Measurements from ENCODE around the gene ABI1. TPM values are rescaled to one million over a fixed set of nuclear protein-coding genes. Genes with fewer than 3 reads are reported as not detected.

Gene ABI1
- total and polyA plus RNA-seq, 9 of the 15 experiments (the other 6 are each of a cell fraction or from before 2014, with no cell fraction given) = 22.1 to 52.3 (median 39.0) TPM

GRCh38 chr10:26777686-26778085, 83.1 kb downstream of the ABI1 start:
- POLR2A ChIA-PET = interaction anchor here (0.6 kb wide), 1 partner anchor 16 kb away, joined by 3 read pairs; no protein-coding TSS in a partner anchor
- intact Hi-C loops (cut with micrococcal nuclease) = no loop called here
- BruUV-seq (replicated peaks) = no TSS peak
- TF ChIP-seq GTF2A2 (tag; IDR thresholded peaks at IDR 0.05) = no peak
- no peak for TF ChIP-seq MYNN (IDR thresholded peaks at IDR 0.05)
- no peak for TF ChIP-seq MYNN (CRISPR knock-in tag; IDR thresholded peaks at IDR 0.05)
- TF ChIP-seq SMAD2 (IDR thresholded peaks at IDR 0.05; ENCODE audit: low read depth, low read length) = no peak
- no peak for TF ChIP-seq HOXB6 (CRISPR knock-in tag; IDR thresholded peaks at IDR 0.05; ENCODE audit: borderline replicate concordance)
- TF ChIP-seq, protein P1, sequence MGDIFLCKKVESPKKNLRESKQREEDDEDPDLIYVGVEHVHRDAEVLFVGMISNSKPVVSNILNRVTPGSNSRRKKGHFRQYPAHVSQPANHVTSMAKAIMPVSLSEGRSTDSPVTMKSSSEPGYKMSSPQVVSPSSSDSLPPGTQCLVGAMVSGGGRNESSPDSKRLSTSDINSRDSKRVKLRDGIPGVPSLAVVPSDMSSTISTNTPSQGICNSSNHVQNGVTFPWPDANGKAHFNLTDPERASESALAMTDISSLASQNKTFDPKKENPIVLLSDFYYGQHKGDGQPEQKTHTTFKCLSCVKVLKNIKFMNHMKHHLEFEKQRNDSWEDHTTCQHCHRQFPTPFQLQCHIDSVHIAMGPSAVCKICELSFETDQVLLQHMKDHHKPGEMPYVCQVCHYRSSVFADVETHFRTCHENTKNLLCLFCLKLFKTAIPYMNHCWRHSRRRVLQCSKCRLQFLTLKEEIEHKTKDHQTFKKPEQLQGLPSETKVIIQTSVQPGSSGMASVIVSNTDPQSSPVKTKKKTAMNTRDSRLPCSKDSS (IDR thresholded peaks at IDR 0.05; ENCODE audit: low read depth, partially characterized antibody) = no peak
- no peak for TF ChIP-seq SMARCA4 (IDR thresholded peaks at IDR 0.05)
- no peak for TF ChIP-seq IFI16 (CRISPR knock-in tag; IDR thresholded peaks at IDR 0.05)
- no peak for TF ChIP-seq NUFIP1 (IDR thresholded peaks at IDR 0.05; ENCODE audit: partially characterized antibody)
- no peak for TF ChIP-seq XRCC4 (IDR thresholded peaks at IDR 0.05; ENCODE audit: extremely low read depth, insufficient read depth, insufficient read length)
- no peak for TF ChIP-seq L3MBTL2 (IDR thresholded peaks at IDR 0.05)
- TF ChIP-seq, protein P2, sequence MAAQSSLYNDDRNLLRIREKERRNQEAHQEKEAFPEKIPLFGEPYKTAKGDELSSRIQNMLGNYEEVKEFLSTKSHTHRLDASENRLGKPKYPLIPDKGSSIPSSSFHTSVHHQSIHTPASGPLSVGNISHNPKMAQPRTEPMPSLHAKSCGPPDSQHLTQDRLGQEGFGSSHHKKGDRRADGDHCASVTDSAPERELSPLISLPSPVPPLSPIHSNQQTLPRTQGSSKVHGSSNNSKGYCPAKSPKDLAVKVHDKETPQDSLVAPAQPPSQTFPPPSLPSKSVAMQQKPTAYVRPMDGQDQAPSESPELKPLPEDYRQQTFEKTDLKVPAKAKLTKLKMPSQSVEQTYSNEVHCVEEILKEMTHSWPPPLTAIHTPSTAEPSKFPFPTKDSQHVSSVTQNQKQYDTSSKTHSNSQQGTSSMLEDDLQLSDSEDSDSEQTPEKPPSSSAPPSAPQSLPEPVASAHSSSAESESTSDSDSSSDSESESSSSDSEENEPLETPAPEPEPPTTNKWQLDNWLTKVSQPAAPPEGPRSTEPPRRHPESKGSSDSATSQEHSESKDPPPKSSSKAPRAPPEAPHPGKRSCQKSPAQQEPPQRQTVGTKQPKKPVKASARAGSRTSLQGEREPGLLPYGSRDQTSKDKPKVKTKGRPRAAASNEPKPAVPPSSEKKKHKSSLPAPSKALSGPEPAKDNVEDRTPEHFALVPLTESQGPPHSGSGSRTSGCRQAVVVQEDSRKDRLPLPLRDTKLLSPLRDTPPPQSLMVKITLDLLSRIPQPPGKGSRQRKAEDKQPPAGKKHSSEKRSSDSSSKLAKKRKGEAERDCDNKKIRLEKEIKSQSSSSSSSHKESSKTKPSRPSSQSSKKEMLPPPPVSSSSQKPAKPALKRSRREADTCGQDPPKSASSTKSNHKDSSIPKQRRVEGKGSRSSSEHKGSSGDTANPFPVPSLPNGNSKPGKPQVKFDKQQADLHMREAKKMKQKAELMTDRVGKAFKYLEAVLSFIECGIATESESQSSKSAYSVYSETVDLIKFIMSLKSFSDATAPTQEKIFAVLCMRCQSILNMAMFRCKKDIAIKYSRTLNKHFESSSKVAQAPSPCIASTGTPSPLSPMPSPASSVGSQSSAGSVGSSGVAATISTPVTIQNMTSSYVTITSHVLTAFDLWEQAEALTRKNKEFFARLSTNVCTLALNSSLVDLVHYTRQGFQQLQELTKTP (IDR thresholded peaks at IDR 0.05; ENCODE audit: low read depth in 1 of 2, partially characterized antibody in 2 of 2) = no peak
- TF ChIP-seq TFAM (CRISPR knock-in tag; conservative IDR thresholded peaks at IDR 0.05) = no peak
- no peak for TF ChIP-seq NCOA4 (IDR thresholded peaks at IDR 0.05; ENCODE audit: partially characterized antibody)
- TF ChIP-seq MEIS2 (IDR thresholded peaks at IDR 0.05; ENCODE audit: partially characterized antibody) = no peak
- no peak for TF ChIP-seq BCL6 (CRISPR knock-in tag; IDR thresholded peaks at IDR 0.05)
- TF ChIP-seq CBFB (CRISPR knock-in tag; IDR thresholded peaks at IDR 0.05) = no peak
- no peak for TF ChIP-seq TAF7 (tag; IDR thresholded peaks at IDR 0.05)

More at GRCh38 chr10:26777686-26778085, 83.1 kb downstream of the ABI1 start:
- Histone ChIP-seq H3K4me2 (ENCODE audit: insufficient read depth, low read length) (no peak overlapping the region), H3K9ac (ENCODE audit: insufficient read depth in 1 of 2, low read depth in 2 of 2, low read length in 2 of 2) (no peak overlapping the region), H3K9me3 (replicated peaks; ENCODE audit: control insufficient read depth, insufficient read depth, low read depth, low read length) (no peaks in the 10 kb centered on the region), H3K79me2 (ENCODE audit: control insufficient read depth, insufficient read depth, low read length) (peaks cover 37% of the 10 kb centered on the region), H4K20me1 (replicated peaks; ENCODE audit: control insufficient read depth, insufficient read depth, low read length) (peaks cover 24% of the 10 kb centered on the region), H3K36me3 (ENCODE audit: control insufficient read depth, insufficient read depth, low read length) (no peaks in the 10 kb centered on the region), H3K27ac (ENCODE audit: extremely low read depth, low read depth, low read length) (no peak overlapping the region), H2AFZ (ENCODE audit: low read depth, low read length) (no peak overlapping the region), H3K4me3 (no peak overlapping the region), H3K4me1 (replicated peaks in 1 of 2; ENCODE audit: control insufficient read depth in 2 of 2, insufficient read depth in 2 of 2, low read length in 2 of 2) (peaks cover 0 to 15% of the 10 kb centered on the region in 2 experiments; a peak in 3 of 5 replicates), H3K27me3 (ENCODE audit: control insufficient read depth in 2 of 2, insufficient read depth in 2 of 2, low read length in 2 of 2) (no peaks in the 10 kb centered on the region), H3K9me1 (ENCODE audit: control insufficient read depth, insufficient read depth, low read length) (no peaks in the 10 kb centered on the region)
- no peak for FAIRE-seq
- DNase-seq (ENCODE audit: extremely low read depth in 1 of 4, low spot score in 3 of 4) = no peak
- CTCF ChIA-PET (ENCODE audit: low intra/inter-chr PET ratio) = no interaction called here
- 68% methylated on average over 2 of the region's 2 CpGs for WGBS (ENCODE audit: insufficient coverage, low coverage, missing lambda C conversion rate)
- no peak for ATAC-seq
- in situ Hi-C loops (cut with MboI) = no loop called here
